Activated CD8-positive, alpha-beta memory T cell treated with anti-CD3 and anti-CD28 coated beads, Interleukin-2, amount 50 U/mL, for 1 hour (primary cell): ENCODE results near the gene ITGB6.
"Not testable (repeated sequence)": the region's sequence is repeated elsewhere in the genome, so short reads cannot be mapped to it uniquely, and the experiment has no call there.

Source experiments
- DNase-seq: peaks from one replicate; pipeline ENCODE4 v3.0.0-alpha.2; 2020; ENCODE audit errors: extremely low read depth

The ITGB6 gene

GRCh38 chr2:160181146-160181836, 18.8 kb downstream of the ITGB6 start:
- DNase-seq = not testable (repeated sequence)

DNA sequence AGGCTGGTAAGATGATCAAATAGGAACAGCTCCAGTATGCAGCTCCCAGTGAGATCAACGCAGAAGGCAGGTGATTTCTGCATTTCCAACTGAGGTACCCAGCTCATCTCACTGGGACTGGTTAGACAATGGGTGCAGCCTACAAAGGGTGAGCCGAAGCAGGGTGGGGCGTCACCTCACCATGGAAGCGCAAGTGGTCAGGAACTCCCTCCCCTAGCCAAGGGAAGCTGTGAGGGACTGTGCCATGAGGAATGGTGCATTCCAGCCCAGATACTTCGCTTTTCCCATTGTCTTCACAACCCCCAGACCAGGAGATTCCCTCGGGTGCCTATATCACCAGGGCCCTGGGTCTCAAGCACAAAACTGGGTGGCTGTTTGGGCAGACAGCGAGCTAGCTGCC, 19.4 kb downstream of the ITGB6 start:
- DNase-seq = not testable (repeated sequence)

DNA sequence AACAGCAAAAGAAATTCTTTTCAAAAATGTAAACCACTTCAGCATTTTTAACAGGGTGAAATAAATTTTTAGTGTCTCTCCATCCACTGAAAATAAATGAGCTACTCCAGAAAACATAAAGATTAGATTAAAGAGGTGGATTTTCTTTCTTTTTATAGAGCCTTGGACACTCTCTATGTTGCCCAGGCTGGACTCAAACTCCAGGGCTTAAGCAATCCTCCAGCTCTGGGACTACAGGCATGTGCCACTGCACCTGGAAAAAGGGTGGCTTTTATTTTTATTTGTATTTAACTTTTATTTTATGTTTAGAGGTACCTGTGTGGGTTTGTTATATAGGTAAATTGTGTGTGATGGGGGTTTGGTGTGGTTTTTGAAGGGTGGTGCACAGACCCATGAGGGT, 19.9 kb downstream of the ITGB6 start:
- DNase-seq = no peak

GRCh38 chr2:160175169-160176134, 24.6 kb downstream of the ITGB6 start:
- DNase-seq = no peak

- no peak for DNase-seq
Observed at GRCh38 chr2:160174322-160174721, 25.8 kb downstream of the ITGB6 start.

GRCh38 chr2:160169988-160170387, 30.1 kb downstream of the ITGB6 start:
- DNase-seq = no peak

DNA sequence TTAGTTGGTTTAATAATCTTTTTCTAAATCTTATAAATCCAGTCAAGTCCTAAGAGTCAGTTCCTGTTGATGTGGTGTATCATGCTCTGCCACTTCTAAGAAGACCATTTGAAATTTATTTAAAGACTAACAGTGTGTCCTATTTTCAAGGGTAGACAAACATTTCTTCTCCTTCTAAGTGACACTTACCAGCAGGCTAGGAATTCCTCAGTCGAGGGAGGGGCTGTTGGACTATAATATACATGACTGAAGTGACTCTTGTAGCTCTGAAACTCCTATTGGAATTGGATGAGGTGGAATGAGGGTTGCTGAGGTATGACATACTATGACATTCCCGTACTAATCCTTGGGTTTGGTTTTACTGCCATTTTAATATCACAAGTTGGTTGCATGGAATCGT, 30.6 kb downstream of the ITGB6 start:
- no peak for DNase-seq

DNA sequence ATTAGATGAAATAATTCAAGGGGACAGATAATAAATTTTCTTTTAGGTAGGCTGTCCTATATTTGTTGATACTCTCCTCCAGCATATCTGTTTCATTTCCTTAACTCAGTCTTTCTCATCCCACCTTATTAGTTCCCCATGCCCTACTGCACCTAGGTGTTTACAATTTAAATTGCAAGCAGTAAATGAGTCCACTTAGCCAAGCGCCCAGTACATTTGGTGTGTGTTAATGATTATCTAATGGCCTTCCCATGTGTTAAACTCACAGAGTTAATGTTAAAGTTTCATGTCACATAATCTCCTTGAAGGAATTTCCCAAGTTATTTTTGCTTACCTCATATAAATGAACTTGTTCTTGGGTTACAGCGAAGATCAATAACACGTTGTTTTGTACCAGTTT, 31.2 kb downstream of the ITGB6 start:
- no peak for DNase-seq

GRCh38 chr2:160167089-160167740, 32.9 kb downstream of the ITGB6 start:
- no peak for DNase-seq

DNA sequence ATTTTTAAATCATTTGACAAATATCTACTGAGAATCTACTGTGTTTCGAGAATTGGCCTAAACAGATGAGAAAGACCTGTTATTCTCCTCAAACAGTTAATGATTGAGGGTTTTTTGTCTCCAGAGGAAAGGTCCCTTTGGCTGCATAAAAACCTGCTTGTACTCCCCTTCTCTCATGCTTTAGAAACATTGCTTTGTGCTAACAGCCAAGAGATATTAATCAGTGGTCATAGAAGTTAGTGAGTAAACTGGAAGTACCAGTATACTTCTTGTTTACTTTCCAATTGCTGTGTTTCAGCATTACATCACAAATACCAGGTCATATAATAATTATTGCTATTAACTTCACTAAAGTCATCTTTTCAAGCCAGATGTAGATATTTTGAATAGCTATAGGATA, 34.1 kb downstream of the ITGB6 start:
- no peak for DNase-seq

DNA sequence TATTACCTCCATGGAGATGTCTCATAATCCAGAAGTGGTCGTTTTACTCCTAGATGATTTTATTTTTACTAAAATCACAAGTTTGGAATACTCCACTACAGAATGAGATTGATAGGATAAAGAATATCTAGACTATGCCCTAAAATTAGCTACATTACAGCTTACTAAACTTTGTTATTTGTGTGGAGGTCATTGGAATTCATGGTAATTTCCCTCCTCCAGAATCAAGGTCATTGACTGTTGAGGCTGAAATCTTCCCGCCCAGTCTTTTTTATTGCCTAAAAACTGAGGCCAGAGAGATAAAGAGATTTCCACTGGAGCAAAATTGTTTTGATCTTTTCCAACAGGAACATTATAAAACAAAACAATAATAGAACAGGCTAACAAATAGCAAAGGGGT, 35.0 kb downstream of the ITGB6 start:
- DNase-seq = no peak

DNA sequence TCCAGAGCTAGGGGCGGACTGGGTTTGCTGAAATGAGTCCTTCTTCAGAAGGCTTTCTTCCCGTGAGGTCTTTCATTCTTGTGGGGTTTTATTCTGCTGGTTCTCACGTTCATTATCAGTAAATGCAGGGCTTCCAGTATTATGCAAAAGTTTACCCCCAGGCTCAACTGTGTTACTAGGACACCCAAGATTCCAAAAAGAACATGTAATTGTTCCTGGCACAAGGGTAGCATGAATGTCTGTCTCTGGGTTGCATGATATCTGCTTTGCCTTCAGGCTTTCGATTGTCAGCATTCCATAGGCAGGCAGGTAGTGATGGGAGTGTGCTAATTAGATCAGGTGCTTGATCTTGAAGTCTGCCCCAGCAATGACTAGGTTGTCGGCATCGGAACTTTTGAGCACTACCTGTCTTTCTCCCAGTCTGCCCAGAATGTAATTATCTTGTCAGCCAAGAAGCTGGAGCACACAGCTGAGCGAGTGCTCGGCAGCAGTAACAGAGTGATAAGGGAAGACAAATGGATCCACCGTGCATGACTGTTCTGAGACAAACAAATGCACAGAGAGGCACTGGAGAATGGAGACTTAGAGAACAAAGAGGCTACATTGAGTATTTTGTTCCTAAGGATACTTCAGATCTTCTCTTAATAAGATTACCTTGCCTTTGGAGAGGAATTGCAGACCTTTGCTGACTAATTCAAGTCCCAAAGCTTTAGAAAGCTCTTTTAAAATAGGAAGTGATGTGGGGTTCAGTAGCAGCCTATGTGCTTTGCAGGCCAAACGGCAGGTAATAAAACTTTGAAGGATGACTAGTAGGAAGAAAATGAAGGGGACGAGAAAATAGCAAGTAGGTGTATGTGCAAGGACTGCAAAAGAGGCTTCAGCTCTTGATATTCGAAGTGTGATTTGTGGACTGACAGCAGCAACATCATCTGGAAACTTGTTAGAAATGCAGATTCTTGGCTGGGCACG, 41.9 kb downstream of the ITGB6 start:
- DNase-seq = no peak

GRCh38 chr2:160156665-160157064, 43.4 kb downstream of the ITGB6 start:
- no peak for DNase-seq

- DNase-seq = no peak
Observed at GRCh38 chr2:160156100-160156499, 44.0 kb downstream of the ITGB6 start.

DNA sequence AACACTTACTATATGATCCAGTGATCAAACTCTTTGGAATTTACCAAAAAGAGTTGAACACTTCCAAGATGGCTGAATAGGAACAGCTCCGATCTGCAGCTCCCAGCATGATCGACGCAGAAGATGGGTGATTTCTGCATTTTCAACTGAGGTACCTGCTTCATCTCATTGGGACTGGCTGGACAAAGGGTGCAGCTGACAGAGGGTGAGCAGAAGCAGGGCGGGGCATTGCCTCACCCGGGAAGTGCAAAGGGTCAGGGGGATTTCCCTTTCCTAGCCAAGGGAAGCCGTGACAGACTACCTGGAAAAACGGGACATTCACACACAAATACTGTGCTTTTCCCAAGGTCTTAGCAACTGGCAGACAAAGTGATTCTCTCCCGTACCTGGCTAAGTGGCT, 51.7 kb downstream of the ITGB6 start:
- DNase-seq = not testable (repeated sequence)

GRCh38 chr2:160145471-160145870, 54.6 kb downstream of the ITGB6 start:
- no peak for DNase-seq

DNA sequence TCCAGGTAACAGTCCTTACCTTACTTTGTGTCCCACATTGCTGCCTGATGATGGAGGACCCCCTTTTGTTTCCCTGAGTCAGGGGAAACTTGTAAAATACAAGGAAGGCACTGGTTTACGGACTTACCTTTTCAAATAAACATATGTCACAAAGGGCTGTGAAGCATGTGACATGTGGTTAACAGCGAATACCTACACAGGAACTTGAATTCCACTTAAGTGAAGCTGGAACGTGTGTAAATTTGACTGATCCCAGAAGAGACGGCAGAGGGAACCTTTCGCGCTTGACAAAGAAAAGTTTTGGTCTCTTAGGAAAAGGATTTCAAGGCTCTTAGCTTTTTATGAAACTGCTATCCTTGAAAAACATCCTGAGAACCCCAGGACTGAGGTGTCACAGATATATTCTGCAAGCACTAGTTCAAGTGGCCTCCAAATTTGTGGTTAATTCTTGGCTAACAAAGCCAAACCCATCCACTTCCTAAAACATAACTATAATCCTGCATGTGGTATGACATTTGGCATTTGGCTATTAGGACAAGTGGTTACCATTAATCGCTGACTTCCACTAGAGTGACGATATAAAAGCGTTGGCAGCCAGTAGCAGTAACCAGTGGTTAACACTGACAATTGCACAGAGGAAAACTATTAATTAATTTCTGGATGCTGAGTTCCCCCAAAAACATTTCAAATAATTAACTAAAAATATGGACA, 55.6 kb downstream of the ITGB6 start:
- no peak for DNase-seq

DNA sequence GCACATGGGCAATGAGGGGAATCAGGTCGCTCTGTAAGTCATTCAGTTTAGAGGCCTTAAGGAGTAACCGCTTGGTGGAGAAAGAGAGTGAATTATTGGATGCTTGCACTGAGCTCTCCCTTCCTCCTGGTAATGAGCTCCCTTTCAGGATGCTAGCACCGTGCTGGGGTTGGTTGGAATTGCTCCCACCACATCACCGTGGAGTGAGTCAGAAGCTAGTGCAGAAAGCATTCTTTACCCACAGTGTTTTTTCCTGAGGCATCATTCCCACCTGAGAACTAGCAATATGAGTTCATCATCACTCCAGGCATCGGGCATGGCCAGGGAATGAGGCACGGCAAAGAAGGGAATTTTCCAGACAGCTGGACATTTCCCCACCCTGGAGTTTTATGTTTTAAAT, 57.6 kb downstream of the ITGB6 start:
- DNase-seq = no peak

DNA sequence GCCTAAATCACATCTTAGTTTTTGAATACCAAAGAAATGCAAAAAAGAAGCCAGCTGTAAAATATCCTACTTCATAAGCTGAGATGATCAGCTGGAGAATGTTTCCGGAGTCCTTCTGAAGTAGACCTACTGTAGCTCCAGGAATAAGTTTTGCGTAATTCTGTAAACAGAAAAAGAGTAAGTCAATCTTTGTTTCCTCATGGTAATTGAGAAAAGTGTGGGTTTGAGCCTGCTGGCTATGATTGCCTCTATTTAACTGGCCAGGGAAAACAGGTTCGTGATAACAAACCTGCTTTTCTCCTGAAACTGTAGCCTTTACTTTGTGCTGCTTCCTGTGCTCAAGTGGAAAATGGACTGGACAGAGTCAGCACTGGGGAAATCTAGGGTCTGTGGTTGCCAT, 58.2 kb downstream of the ITGB6 start:
- no peak for DNase-seq

DNA sequence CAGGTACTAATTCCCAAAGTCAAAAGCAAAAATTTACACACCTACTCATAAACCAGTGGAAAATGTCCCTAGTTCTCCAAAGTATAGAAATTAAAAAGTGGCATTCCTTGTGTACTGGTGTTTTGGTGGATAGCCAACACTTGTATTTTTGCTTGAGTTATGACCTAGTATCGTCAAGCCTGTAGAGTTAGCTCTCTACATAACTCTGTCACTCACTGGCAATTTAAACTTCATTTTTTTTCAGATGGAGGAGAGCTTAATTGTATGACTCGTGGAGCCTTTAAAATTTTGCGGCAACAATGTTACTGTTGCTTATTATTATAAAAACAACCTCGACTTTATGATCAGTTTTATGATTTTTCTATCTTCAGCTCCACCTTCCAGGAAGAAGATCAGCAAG, 58.7 kb downstream of the ITGB6 start:
- DNase-seq = no peak

GRCh38 chr2:160140471-160140870, 59.6 kb downstream of the ITGB6 start:
- no peak for DNase-seq
